ENCODE results near the gene GRIK4. TPM values are rescaled to one million over a fixed set of nuclear protein-coding genes. Genes with fewer than 3 reads are reported as not detected.

The GRIK4 gene
- total RNA-seq, 1 experiment from 2014 or later = not detected

DNA sequence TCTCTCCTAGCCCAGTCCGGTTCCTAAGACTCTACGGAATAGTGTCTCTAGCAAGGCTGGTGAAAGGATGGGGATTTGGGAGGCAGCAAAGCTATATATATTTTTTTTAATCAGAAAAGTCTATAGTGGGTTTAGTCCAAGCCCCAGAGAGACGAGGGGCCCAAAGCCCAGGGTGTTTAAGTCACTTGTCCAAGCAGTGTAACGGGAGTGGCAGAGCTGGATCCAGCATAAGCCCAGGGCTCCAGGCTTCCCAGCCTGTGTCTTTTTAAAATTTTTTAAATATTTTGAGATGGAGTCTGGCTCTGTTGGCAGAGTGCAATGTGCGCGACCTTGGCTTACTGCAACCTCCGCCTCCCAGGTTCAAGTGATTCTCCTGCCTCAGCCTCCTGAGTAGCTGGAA lies 6.8 kb downstream of the GRIK4 start:
- Histone ChIP-seq H3K4me1 (ENCODE audit: low read length) (no peaks in the 10 kb centered on the region), H3K9ac (ENCODE audit: low read length) (no peak overlapping the region), H3K4me2 (ENCODE audit: low read depth, low read length, poor library complexity, severe bottlenecking) (no peak overlapping the region), H3K27ac (ENCODE audit: low read length) (no peak overlapping the region), H3K79me2 (ENCODE audit: low read length) (no peaks in the 10 kb centered on the region), H3K27me3 (ENCODE audit: low read length) (no peaks in the 10 kb centered on the region), H3K9me3 (ENCODE audit: low read length) (no peaks in the 10 kb centered on the region), H3K4me3 (ENCODE audit: low read length) (no peak overlapping the region), H3K9me2 (replicated peaks; ENCODE audit: insufficient read depth, low read length) (no peaks in the 10 kb centered on the region), H2AFZ (ENCODE audit: low read length) (no peak overlapping the region), H4K20me1 (ENCODE audit: insufficient read depth, low read depth, low read length) (no peaks in the 10 kb centered on the region), H3K36me3 (ENCODE audit: insufficient read depth, low read length) (no peaks in the 10 kb centered on the region)
- DNase-seq = no peak

DNA sequence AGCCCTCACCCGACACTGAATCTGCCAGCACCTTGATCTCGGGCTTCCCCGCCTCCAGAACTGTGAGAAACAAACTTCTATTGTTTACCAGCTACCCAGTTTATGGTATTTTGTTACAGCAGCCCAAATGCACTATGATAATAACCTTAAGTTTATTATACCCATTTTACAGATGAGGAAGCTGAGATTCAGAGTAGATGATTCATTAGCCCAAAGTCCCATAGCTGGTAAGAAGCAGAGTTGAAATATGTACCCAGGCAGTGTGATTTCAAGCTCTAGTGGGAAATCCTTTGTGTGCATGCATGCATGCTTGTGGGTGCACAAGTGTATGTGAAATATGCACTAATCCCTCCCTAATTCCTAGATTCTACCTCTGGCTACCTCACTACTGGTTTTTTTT lies 7.9 kb downstream of the GRIK4 start:
- no peaks in the 10 kb centered on the region for H3K27me3 ChIP-seq (ENCODE audit: low read length)
- no peaks in the 10 kb centered on the region for H3K4me1 ChIP-seq (ENCODE audit: low read length)
- H3K9ac ChIP-seq (ENCODE audit: low read length) = no peak overlapping the region
- H3K4me2 ChIP-seq (ENCODE audit: low read depth, low read length, poor library complexity, severe bottlenecking) = no peak overlapping the region
- no peaks in the 10 kb centered on the region for H3K36me3 ChIP-seq (ENCODE audit: insufficient read depth, low read length)
- H3K4me3 ChIP-seq (ENCODE audit: low read length) = no peak overlapping the region
- H3K9me2 ChIP-seq (replicated peaks; ENCODE audit: insufficient read depth, low read length) = no peaks in the 10 kb centered on the region
- H2AFZ ChIP-seq (ENCODE audit: low read length) = no peak overlapping the region
- H3K79me2 ChIP-seq (ENCODE audit: low read length) = no peaks in the 10 kb centered on the region
- H4K20me1 ChIP-seq (ENCODE audit: insufficient read depth, low read depth, low read length) = no peaks in the 10 kb centered on the region
- no peak for DNase-seq
- no peak overlapping the region for H3K27ac ChIP-seq (ENCODE audit: low read length)
- no peaks in the 10 kb centered on the region for H3K9me3 ChIP-seq (ENCODE audit: low read length)

DNA sequence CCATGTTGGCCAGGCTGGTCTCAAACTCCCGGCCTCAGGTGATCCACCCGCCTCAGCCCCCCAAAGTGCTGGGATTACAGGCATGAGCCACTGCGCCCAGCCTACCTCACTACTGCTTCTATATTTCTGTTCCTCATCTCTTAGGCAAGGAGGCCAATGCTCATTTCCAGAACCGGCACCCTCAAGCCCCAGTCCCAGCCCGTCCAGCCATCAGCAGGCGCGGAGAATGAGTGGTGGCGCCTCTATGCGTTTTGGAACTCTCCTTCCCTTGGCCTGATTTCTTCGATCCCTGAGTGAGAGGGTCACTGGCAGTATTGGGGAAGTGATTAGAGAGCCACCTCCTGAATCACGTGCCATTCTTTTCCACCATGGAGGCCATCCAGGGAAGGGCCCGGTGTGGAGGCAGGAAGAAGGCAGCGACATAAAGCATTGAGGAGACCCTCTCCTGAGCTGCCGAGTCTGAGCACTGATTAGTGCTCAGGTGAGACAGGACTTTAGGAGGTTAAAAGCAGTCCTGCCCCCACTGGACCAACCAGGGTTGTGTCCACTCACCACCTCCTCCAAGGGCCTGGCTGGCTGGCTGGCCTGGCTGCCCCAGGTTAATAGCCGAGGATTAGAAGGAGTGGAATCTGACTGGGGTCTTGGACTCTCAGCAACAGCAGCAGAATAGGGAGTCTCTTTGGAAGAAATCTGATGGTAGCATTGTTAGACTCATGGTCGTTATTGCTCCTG lies 8.7 kb downstream of the GRIK4 start:
- no peaks in the 10 kb centered on the region for H3K9me2 ChIP-seq (replicated peaks; ENCODE audit: insufficient read depth, low read length)
- H3K27ac ChIP-seq (ENCODE audit: low read length) = no peak overlapping the region
- no peaks in the 10 kb centered on the region for H3K36me3 ChIP-seq (ENCODE audit: insufficient read depth, low read length)
- H4K20me1 ChIP-seq (ENCODE audit: insufficient read depth, low read depth, low read length) = no peaks in the 10 kb centered on the region
- H3K9me3 ChIP-seq (ENCODE audit: low read length) = no peaks in the 10 kb centered on the region
- no peak overlapping the region for H3K9ac ChIP-seq (ENCODE audit: low read length)
- H3K4me2 ChIP-seq (ENCODE audit: low read depth, low read length, poor library complexity, severe bottlenecking) = no peak overlapping the region
- no peak for DNase-seq
- H3K4me3 ChIP-seq (ENCODE audit: low read length) = no peak overlapping the region
- no peaks in the 10 kb centered on the region for H3K79me2 ChIP-seq (ENCODE audit: low read length)
- H3K27me3 ChIP-seq (ENCODE audit: low read length) = no peaks in the 10 kb centered on the region
- H3K4me1 ChIP-seq (ENCODE audit: low read length) = no peaks in the 10 kb centered on the region
- no peak overlapping the region for H2AFZ ChIP-seq (ENCODE audit: low read length)

DNA sequence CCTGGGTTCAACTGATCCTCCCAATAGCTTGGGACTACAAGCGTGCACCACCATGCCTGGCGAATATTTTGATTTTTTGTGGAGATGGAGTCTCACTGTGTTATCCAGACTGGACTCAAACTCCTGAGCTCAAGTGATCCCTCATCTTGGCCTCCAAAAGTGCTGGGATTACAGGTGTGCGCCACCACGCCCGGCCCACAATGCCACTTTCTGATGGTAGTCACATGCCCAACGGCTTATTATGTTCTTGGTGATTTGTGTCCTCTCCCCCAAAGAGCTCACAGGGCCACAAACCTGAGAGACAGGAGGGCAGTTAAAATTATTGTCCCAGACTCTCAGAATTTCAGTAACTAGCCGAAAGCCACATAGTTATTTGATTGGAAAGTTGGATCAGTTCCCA lies 9.6 kb downstream of the GRIK4 start:
- Histone ChIP-seq H3K4me2 (ENCODE audit: low read depth, low read length, poor library complexity, severe bottlenecking) (no peak overlapping the region), H2AFZ (ENCODE audit: low read length) (no peak overlapping the region), H3K9me2 (replicated peaks; ENCODE audit: insufficient read depth, low read length) (no peaks in the 10 kb centered on the region), H3K9me3 (ENCODE audit: low read length) (no peaks in the 10 kb centered on the region), H3K4me1 (ENCODE audit: low read length) (no peaks in the 10 kb centered on the region), H3K4me3 (ENCODE audit: low read length) (no peak overlapping the region), H3K79me2 (ENCODE audit: low read length) (no peaks in the 10 kb centered on the region), H3K27ac (ENCODE audit: low read length) (no peak overlapping the region), H3K27me3 (ENCODE audit: low read length) (no peaks in the 10 kb centered on the region), H4K20me1 (ENCODE audit: insufficient read depth, low read depth, low read length) (no peaks in the 10 kb centered on the region), H3K9ac (ENCODE audit: low read length) (no peak overlapping the region), H3K36me3 (ENCODE audit: insufficient read depth, low read length) (no peaks in the 10 kb centered on the region)
- no peak for DNase-seq

DNA sequence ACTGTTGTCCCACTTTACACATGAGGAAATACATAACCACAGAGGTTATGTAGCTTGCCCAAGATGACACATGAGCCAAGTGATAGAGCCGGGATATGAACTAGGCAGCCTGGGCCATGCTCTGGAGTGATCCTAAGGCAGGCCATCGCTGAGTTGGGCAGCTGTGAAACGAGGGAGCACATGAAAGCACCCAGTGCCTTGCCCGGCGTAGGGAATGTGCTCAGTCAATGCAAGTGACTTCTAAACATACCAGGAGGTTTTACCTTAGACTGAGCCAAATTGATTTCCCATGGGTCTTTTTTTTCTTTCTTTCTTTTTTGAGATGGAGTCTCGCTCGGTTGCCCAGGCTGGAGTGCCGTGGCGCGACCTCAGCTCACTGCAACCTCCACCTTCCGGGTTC lies 10.5 kb downstream of the GRIK4 start:
- Histone ChIP-seq H3K9me2 (replicated peaks; ENCODE audit: insufficient read depth, low read length) (no peaks in the 10 kb centered on the region), H3K4me2 (ENCODE audit: low read depth, low read length, poor library complexity, severe bottlenecking) (no peak overlapping the region), H3K36me3 (ENCODE audit: insufficient read depth, low read length) (no peaks in the 10 kb centered on the region), H2AFZ (ENCODE audit: low read length) (no peak overlapping the region), H3K4me1 (ENCODE audit: low read length) (no peaks in the 10 kb centered on the region), H3K9ac (ENCODE audit: low read length) (no peak overlapping the region), H3K4me3 (ENCODE audit: low read length) (no peak overlapping the region), H3K27ac (ENCODE audit: low read length) (no peak overlapping the region), H3K27me3 (ENCODE audit: low read length) (no peaks in the 10 kb centered on the region), H3K9me3 (ENCODE audit: low read length) (no peaks in the 10 kb centered on the region), H4K20me1 (ENCODE audit: insufficient read depth, low read depth, low read length) (no peaks in the 10 kb centered on the region), H3K79me2 (ENCODE audit: low read length) (no peaks in the 10 kb centered on the region)
- DNase-seq = no peak

DNA sequence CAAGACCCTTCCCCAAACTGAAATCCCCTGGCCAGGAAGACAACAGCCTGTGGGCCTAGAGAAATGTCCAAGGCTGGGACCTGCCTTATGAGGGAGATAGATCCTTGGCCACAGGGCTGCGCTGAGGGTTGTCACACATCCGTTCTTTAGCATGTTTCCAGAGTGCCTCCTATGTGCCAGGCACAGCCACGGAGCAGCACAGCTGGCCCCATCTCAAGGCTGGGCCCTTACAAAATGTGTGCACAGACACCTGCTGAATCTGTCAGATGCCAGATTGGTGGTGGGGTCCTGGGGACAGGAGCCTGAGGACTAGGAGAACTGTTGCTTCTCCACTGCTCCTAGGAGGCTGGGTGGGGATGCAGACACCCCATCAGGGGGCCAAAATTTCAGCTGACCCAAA lies 11.2 kb downstream of the GRIK4 start:
- no peaks in the 10 kb centered on the region for H3K27me3 ChIP-seq (ENCODE audit: low read length)
- no peaks in the 10 kb centered on the region for H4K20me1 ChIP-seq (ENCODE audit: insufficient read depth, low read depth, low read length)
- H3K9me3 ChIP-seq (ENCODE audit: low read length) = no peaks in the 10 kb centered on the region
- no peak overlapping the region for H3K4me2 ChIP-seq (ENCODE audit: low read depth, low read length, poor library complexity, severe bottlenecking)
- no peaks in the 10 kb centered on the region for H3K9me2 ChIP-seq (replicated peaks; ENCODE audit: insufficient read depth, low read length)
- H3K27ac ChIP-seq (ENCODE audit: low read length) = no peak overlapping the region
- no peak overlapping the region for H3K4me3 ChIP-seq (ENCODE audit: low read length)
- no peaks in the 10 kb centered on the region for H3K79me2 ChIP-seq (ENCODE audit: low read length)
- H2AFZ ChIP-seq (ENCODE audit: low read length) = no peak overlapping the region
- H3K36me3 ChIP-seq (ENCODE audit: insufficient read depth, low read length) = no peaks in the 10 kb centered on the region
- H3K9ac ChIP-seq (ENCODE audit: low read length) = no peak overlapping the region
- H3K4me1 ChIP-seq (ENCODE audit: low read length) = no peaks in the 10 kb centered on the region
- no peak for DNase-seq

DNA sequence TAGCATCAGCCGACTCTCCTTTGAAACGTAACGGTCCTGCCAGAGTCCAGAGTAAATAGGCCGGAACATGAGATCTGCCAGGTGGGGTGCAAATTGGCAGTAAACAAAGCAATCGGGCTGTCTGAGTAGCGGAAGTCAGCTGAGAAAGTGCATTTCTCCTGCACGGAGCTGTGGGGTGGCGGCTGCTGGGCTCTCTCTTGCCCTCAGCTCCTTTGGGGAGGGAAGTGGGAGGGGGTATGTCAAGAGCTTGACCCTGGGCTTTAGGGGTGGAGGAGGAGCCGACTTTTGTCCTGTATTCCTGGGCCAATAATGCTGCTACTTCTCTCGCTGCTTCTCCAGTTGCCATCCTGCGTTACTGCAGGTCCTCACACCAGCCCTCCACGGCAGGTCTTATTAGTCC lies 11.6 kb downstream of the GRIK4 start:
- Histone ChIP-seq H3K4me3 (ENCODE audit: low read length) (no peak overlapping the region), H3K9me3 (ENCODE audit: low read length) (no peaks in the 10 kb centered on the region), H4K20me1 (ENCODE audit: insufficient read depth, low read depth, low read length) (no peaks in the 10 kb centered on the region), H3K79me2 (ENCODE audit: low read length) (no peaks in the 10 kb centered on the region), H3K4me1 (ENCODE audit: low read length) (no peaks in the 10 kb centered on the region), H3K27ac (ENCODE audit: low read length) (no peak overlapping the region), H3K9me2 (replicated peaks; ENCODE audit: insufficient read depth, low read length) (no peaks in the 10 kb centered on the region), H3K27me3 (ENCODE audit: low read length) (no peaks in the 10 kb centered on the region), H3K4me2 (ENCODE audit: low read depth, low read length, poor library complexity, severe bottlenecking) (no peak overlapping the region), H3K9ac (ENCODE audit: low read length) (no peak overlapping the region), H3K36me3 (ENCODE audit: insufficient read depth, low read length) (no peaks in the 10 kb centered on the region), H2AFZ (ENCODE audit: low read length) (no peak overlapping the region)
- DNase-seq = no peak

DNA sequence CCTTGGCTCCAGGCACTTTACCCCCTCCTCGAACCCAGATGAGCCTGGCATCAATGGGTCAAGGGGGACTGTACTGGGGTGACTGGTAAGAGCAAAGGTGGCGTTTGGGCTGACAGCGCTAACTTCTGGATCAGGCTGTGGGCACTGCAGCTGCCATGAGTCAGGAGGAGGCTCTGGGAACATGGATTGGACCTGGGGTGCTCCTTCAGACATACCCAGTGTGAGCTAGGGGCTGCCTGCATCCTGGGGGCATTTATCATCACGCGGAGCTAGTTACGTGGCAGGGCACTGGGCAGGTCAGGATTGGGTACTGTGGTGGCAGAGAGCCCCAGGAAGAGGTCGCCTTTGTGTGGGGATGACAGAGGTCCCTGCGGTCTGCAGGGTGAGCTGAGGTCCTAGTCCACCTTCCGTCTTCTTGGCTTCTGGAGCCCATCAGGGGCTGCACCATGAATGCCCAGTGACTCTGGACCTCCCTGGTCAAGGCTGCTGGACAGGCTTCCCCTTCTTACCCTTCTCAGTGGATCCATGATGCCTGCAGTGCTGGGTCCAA lies 13.1 kb downstream of the GRIK4 start:
- Histone ChIP-seq H3K4me3 (ENCODE audit: low read length) (no peak overlapping the region), H3K79me2 (ENCODE audit: low read length) (no peaks in the 10 kb centered on the region), H3K36me3 (ENCODE audit: insufficient read depth, low read length) (no peaks in the 10 kb centered on the region), H2AFZ (ENCODE audit: low read length) (no peak overlapping the region), H3K9me2 (replicated peaks; ENCODE audit: insufficient read depth, low read length) (no peaks in the 10 kb centered on the region), H3K9me3 (ENCODE audit: low read length) (no peaks in the 10 kb centered on the region), H3K27me3 (ENCODE audit: low read length) (no peaks in the 10 kb centered on the region), H3K4me1 (ENCODE audit: low read length) (no peaks in the 10 kb centered on the region), H4K20me1 (ENCODE audit: insufficient read depth, low read depth, low read length) (no peaks in the 10 kb centered on the region), H3K27ac (ENCODE audit: low read length) (no peak overlapping the region), H3K9ac (ENCODE audit: low read length) (no peak overlapping the region), H3K4me2 (ENCODE audit: low read depth, low read length, poor library complexity, severe bottlenecking) (no peak overlapping the region)
- no peak for DNase-seq

All from Karpas-422 (cell line).